Measurements from ENCODE around the gene DMAP1.

The DMAP1 gene

DNA sequence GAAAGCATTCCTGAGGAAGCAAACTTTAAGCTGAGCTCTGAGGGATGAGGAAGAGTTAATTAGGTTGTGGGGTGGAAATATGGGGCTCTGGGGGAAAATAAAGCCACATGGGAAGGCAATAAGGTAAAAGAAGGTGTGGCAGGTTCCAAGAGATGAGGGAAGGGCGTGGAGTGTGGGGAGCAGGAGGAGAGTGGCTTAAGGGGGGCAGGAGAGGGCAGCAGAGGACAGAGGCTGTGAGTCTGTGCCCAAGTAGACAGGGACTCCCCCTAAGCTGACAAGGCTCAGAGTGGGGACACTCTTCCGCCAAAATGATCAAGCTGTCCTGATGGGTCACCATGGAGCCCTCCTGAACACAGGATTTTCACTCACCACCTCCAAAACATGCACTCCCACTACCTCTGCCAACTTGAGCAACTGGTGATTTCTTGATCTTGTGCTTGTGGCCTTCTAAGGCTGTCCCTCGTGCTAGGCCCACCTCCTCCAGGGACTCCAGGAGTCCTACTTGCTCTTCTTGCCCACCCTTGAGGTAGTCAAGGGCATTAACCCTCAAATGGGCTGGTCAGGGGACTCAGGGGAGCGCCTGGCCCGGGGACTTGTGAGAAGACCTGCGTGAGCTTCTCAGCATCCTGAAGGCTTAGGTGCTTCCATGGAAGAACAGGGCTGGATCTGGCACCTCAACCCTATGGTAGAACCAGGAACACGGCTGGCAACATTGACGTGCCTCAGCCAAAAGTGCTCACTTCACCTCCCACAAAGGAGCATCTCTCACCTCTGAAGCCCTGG is 23.4 kb downstream of the DMAP1 start:
- ChIA-PET CTCF (interaction anchor here (1.2 to 9.2 kb wide), 5 partner anchors 11 to 335 kb away, joined by 3 to 72 read pairs (median 3); no protein-coding TSS in a partner anchor), POLR2A (no interaction called here)
- no peak for DNase-seq (ENCODE audit: extremely low spot score)
- TF ChIP-seq, protein P1, sequence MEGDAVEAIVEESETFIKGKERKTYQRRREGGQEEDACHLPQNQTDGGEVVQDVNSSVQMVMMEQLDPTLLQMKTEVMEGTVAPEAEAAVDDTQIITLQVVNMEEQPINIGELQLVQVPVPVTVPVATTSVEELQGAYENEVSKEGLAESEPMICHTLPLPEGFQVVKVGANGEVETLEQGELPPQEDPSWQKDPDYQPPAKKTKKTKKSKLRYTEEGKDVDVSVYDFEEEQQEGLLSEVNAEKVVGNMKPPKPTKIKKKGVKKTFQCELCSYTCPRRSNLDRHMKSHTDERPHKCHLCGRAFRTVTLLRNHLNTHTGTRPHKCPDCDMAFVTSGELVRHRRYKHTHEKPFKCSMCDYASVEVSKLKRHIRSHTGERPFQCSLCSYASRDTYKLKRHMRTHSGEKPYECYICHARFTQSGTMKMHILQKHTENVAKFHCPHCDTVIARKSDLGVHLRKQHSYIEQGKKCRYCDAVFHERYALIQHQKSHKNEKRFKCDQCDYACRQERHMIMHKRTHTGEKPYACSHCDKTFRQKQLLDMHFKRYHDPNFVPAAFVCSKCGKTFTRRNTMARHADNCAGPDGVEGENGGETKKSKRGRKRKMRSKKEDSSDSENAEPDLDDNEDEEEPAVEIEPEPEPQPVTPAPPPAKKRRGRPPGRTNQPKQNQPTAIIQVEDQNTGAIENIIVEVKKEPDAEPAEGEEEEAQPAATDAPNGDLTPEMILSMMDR (IDR thresholded peaks at IDR 0.05; ENCODE audit: control extremely low read depth, extremely low read depth, low read depth, missing control alignments), result no peak

DNA sequence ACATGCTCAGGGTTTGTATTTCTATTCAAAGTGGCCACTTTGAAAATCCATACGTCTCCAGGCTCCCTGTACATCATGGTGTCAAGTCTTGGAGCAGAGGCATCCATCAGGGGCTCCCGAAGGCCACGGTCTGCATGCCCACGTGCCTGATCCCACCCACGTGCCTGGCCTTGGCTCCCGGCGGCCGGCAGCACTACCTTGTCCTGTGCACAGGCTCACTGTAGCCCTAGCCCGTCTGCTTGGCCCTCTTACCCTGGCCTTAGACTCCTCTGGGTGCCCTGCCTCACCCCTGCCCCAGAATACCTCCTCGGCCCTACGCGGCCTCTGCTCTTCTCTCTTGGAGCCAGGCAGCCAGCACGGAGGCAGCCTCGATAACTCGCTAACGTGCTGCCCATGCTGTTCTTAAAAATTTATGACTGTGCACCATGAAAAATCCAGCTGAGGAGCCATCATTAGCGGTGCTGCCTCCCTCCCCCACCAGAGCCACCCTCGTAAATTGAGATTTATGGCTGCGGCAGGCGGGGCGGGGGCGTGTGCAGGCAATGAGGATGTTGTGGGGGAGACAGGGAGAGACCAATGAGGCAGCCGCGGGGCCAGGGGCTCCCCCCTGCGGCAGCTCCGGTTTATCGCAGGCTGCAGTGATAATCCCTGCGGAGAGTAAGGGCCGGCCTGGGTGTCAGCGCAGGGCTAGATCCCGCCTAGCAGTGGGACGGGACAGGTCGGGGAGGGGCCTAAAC is 24.6 kb downstream of the DMAP1 start:
- DNase-seq (ENCODE audit: extremely low spot score), result peak; percentile 86
- TF ChIP-seq, protein P1 (IDR thresholded peaks at IDR 0.05; ENCODE audit: control extremely low read depth, extremely low read depth, low read depth, missing control alignments), result peak; percentile 46
- CTCF ChIA-PET, result interaction anchor here (0.7 to 9.2 kb wide), 12 partner anchors 9 to 334 kb away, joined by 3 to 72 read pairs (median 3); no protein-coding TSS in a partner anchor
- POLR2A ChIA-PET, result no interaction called here

DNA sequence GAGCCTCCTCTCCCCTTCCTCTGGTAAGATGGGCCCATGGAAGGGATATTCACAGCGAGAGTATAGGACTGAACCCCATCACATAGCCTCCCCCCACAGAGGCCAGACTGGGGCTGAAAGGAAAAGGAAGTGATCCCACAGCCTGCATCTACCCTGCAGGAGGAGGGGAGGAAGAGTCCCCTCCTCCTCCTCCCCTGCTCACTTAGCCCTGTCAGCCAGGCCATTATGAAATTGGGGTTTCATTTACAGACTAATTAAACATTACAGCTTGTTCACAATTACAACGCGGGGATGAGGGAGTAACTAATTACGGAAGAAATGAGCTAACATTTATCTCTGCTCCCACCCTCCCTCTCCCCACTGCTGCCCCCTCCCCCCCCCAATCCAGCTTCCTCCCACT is 25.4 kb downstream of the DMAP1 start:
- CTCF ChIA-PET, result interaction anchor here (0.9 to 9.2 kb wide), 9 partner anchors 12 to 414 kb away, joined by 3 to 72 read pairs (median 3); no protein-coding TSS in a partner anchor
- no peak for DNase-seq (ENCODE audit: extremely low spot score)
- POLR2A ChIA-PET, result no interaction called here
- TF ChIP-seq, protein P1 (IDR thresholded peaks at IDR 0.05; ENCODE audit: control extremely low read depth, extremely low read depth, low read depth, missing control alignments), result no peak

DNA sequence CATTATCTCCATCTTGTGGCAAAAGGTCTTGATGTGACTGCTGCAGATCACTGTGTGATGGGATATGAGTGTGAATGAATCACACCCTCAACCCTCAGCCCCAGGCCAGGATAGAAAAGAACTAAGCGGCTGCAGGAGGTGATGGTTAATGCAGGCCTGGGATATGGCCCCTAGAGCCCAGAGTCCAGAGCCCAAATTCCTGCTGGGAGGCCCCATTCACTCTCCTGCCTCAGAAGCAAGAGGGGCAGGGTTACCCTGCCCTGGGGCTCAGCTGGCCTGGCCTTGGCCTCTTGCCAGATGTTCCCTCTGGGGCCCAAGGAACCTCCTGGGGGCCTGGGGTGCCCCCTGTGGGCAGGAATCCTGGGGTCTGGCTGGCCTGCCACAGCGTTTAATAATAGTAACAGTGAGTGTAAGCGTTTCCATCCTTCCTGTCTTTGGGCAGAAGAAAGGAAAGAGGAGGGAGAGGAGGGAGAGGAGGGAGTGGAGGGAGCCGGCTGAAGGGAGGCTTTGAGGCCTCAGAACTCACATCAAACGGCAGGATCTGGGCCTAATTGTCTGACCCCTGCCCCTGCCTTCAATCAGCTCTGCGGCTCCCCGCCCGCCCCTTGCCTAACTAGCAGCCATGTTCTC is 26.2 kb downstream of the DMAP1 start:
- ChIA-PET CTCF (interaction anchor here (0.9 to 9.2 kb wide), 8 partner anchors 11 to 413 kb away, joined by 3 to 72 read pairs (median 3); no protein-coding TSS in a partner anchor), POLR2A (no interaction called here)
- TF ChIP-seq, protein P1 (IDR thresholded peaks at IDR 0.05; ENCODE audit: control extremely low read depth, extremely low read depth, low read depth, missing control alignments), result no peak
- no peak for DNase-seq (ENCODE audit: extremely low spot score)

DNA sequence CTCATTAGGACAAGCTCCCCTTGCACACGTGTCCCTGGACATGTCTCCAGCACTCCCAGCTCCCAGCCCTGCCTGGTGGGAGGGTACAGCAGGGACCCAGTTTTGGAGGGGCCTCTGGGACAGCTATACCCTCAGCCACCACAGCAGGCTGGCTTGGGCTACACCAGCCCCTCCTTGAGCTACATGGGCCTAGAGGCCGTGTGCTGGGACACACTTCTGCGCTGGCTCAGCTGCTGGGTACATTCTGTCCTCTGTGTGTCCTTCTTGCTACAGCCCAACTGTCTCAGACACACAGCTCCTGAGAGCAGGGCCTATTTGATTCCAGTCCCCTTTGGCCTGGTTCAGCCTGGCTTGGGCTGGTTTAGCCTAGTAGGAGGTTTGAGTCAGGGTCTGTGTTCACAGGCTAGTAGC is 26.7 kb downstream of the DMAP1 start:
- TF ChIP-seq, protein P1 (IDR thresholded peaks at IDR 0.05; ENCODE audit: control extremely low read depth, extremely low read depth, low read depth, missing control alignments), result no peak
- ChIA-PET POLR2A (no interaction called here), CTCF (interaction anchor here (0.9 to 9.2 kb wide), 6 partner anchors 10 to 413 kb away, joined by 3 to 72 read pairs (median 3); no protein-coding TSS in a partner anchor)
- DNase-seq (ENCODE audit: extremely low spot score), result no peak
